ENCODE measurements around the gene ORC5. TPM values are rescaled to one million over a fixed set of nuclear protein-coding genes. Genes with fewer than 3 reads are reported as not detected.

The ORC5 gene
- total RNA-seq (10 to 100 TPM; 12.1 to 28.4 (median 19.0) TPM), polyA plus RNA-seq (1 to 10 TPM; 7.8 to 9.6 (median 9.3) TPM)
- long read RNA-seq, donor 1, partial matches to known transcripts = 0 of 4 reads
- long read RNA-seq, donor 1, other reads (novel, unspliced or antisense) = 0 of 4 reads
- long read RNA-seq, donor 2, transcript ORC5-201 (14 exons, 1,958 nt) = major isoform, 5 of 5 reads
- long read RNA-seq, donor 2, partial matches to known transcripts = 0 of 5 reads
- long read RNA-seq, donor 2, other reads (novel, unspliced or antisense) = 0 of 5 reads

DNA sequence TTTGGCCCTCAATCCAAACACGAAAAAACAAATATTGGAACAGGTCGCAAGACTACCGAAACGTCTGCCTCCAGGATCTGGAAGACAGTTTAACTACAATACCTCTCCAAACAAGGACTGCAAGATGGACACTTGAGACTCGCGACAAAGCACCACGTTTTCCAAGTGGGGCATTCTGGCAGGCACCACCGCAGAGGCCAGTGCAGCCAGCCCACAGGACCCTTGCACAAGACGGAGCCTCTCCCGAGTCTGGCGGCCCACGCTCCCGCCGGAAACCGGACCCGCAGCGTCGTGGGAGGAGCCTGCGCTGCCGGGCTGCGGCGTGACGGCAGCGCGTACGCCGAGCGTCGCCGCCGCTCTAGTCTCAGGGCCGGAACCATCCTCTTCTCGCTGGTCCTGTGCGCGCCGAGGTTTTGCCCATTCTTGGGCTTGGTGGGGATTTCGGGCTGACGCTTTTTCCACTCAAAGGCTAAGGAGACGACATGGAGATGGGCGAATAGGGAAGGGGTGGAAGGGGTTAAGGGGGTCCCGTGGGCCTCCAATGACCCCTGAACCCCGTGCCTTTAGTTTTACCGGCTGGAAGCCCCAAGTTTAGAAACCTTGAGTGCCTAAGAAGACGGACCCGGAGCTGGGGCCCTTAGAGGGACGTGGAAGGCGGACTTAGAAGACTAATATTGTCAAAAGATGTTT lies at the start of gene ORC5:
TSS of gene ORC5 (minus strand) at position 283 of the 690 bp plus-strand sequence. CDS start at position 174, 109 bp downstream.
- DNase-seq = peak; percentile 95
- intact Hi-C loops (cut with DNase I; ENCODE audit: low total_unique reads) = no loop called here
- TF ChIP-seq, protein P1, sequence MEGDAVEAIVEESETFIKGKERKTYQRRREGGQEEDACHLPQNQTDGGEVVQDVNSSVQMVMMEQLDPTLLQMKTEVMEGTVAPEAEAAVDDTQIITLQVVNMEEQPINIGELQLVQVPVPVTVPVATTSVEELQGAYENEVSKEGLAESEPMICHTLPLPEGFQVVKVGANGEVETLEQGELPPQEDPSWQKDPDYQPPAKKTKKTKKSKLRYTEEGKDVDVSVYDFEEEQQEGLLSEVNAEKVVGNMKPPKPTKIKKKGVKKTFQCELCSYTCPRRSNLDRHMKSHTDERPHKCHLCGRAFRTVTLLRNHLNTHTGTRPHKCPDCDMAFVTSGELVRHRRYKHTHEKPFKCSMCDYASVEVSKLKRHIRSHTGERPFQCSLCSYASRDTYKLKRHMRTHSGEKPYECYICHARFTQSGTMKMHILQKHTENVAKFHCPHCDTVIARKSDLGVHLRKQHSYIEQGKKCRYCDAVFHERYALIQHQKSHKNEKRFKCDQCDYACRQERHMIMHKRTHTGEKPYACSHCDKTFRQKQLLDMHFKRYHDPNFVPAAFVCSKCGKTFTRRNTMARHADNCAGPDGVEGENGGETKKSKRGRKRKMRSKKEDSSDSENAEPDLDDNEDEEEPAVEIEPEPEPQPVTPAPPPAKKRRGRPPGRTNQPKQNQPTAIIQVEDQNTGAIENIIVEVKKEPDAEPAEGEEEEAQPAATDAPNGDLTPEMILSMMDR (IDR thresholded peaks at IDR 0.05 in 8 of 11, conservative IDR thresholded peaks at IDR 0.05 in 3 of 11) = no peak
- peak; percentile 96 to 97 (median 96) for TF ChIP-seq POLR2AphosphoS5 (IDR thresholded peaks at IDR 0.05)
- TF ChIP-seq POLR2A (IDR thresholded peaks at IDR 0.05) = peak in 2 of 3 donors; percentile 22 to 67
- Histone ChIP-seq H3K4me1 (peaks cover 15 to 34% (median 23%) of the 10 kb centered on the region in 6 donors), H3K9me3 (no peaks in the 10 kb centered on the region), H3K36me3 (peaks cover 0 to 13% (median 6%) of the 10 kb centered on the region in 6 donors), H3K27me3 (replicated peaks in 1 of 7) (no peaks in the 10 kb centered on the region), H3K27ac (peak within 1 kb of the TSS; percentile 76 to 87 (median 84)), H3K4me3 (peak within 1 kb of the TSS; percentile 57 to 91 (median 78))
- WGBS, 5 donors = 0 to 2% (median 1%) methylated on average over 17 to 47 of the region's 47 CpGs

DNA sequence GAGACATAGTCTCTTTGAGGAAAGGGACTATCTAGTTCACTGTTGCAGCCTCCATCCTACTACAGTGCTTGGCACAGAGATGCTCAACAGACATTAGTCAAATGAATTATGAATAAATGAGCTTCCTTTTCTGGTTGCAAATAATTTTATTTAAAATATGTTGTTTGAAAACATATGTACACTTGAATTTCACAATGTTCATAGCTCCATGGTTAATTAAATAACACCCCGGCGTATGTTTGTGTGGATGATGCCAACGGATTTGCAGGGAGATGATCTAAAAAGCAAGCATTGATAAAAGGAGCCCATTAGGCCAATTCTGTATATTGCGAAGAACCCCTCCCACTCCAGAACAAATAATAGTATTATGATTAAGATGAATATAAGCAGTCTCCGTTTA lies 47.8 kb upstream of the ORC5 start:
- WGBS, 5 donors = 83 to 88% (median 87%) methylated on average over 5 of the region's 5 CpGs
- Histone ChIP-seq H3K27me3 (replicated peaks in 1 of 7) (peaks cover 0 to 16% (median 0%) of the 10 kb centered on the region in 7 donors), H3K4me3 (no peak overlapping the region), H3K4me1 (no peaks in the 10 kb centered on the region), H3K27ac (no peak overlapping the region), H3K36me3 (no peaks in the 10 kb centered on the region), H3K9me3 (no peaks in the 10 kb centered on the region)
- no peak for DNase-seq
- intact Hi-C loops (cut with DNase I; ENCODE audit: low total_unique reads) = no loop called here
- TF ChIP-seq POLR2AphosphoS5 (IDR thresholded peaks at IDR 0.05) = no peak
- TF ChIP-seq POLR2A (IDR thresholded peaks at IDR 0.05) = no peak
- TF ChIP-seq, protein P1 (IDR thresholded peaks at IDR 0.05 in 8 of 11, conservative IDR thresholded peaks at IDR 0.05 in 3 of 11) = no peak

DNA sequence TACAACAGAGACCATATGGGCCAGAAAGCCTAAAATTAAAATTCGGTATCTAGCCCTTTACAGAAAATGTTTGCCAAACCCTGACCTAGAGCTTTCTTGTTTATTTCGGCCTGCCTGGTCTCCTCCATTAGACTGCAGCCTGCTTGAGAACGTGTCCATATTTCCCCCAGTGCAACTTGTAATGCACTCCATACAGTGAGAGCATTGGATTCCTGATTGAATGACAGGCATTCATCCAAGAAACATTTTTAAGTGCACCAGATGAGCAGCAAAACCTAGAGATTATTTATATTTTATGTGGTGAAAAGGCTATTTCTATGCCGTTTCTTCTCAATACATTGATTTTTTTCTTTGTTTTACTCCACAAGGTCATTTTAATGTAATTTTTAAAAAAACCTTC lies 47.4 kb upstream of the ORC5 start:
- intact Hi-C loops (cut with DNase I; ENCODE audit: low total_unique reads) = no loop called here
- Histone ChIP-seq H3K27ac (no peak overlapping the region), H3K4me1 (no peaks in the 10 kb centered on the region), H3K9me3 (no peaks in the 10 kb centered on the region), H3K27me3 (replicated peaks in 1 of 7) (peaks cover 0 to 16% (median 0%) of the 10 kb centered on the region in 7 donors), H3K36me3 (no peaks in the 10 kb centered on the region), H3K4me3 (no peak overlapping the region)
- TF ChIP-seq, protein P1 (IDR thresholded peaks at IDR 0.05 in 8 of 11, conservative IDR thresholded peaks at IDR 0.05 in 3 of 11) = no peak
- TF ChIP-seq POLR2AphosphoS5 (IDR thresholded peaks at IDR 0.05) = no peak
- TF ChIP-seq POLR2A (IDR thresholded peaks at IDR 0.05) = no peak
- 71 to 91% (median 86%) methylated on average over 4 of the region's 4 CpGs for WGBS, 5 donors
- no peak for DNase-seq

DNA sequence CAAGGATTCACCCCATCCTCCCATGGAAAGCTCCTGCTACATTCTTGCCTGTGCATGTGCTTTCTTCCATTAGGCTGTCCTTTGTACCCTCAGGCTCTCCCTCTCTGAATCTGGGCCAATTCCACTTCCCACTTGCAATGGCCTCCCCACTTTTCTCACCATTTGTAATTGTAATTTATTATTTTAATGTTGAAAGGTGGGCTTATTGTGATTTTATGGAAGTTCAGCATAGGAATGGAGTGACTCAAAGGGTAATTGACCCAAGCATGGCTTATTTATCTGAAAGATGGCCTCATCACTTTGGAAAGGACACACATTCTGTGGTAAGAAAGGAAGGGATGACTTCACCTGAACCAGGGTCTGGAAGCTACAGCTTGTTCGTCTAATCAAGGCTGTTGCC lies 46.9 kb upstream of the ORC5 start:
- Histone ChIP-seq H3K9me3 (no peaks in the 10 kb centered on the region), H3K36me3 (no peaks in the 10 kb centered on the region), H3K27me3 (replicated peaks in 1 of 7) (peaks cover 0 to 16% (median 0%) of the 10 kb centered on the region in 7 donors), H3K4me3 (no peak overlapping the region), H3K4me1 (no peaks in the 10 kb centered on the region), H3K27ac (no peak overlapping the region)
- TF ChIP-seq POLR2A (IDR thresholded peaks at IDR 0.05) (no peak), POLR2AphosphoS5 (IDR thresholded peaks at IDR 0.05) (no peak)
- TF ChIP-seq, protein P1 (IDR thresholded peaks at IDR 0.05 in 8 of 11, conservative IDR thresholded peaks at IDR 0.05 in 3 of 11) = no peak
- DNase-seq = no peak
- WGBS, 5 donors = 76 to 89% (median 81%) methylated on average over 1 of the region's 1 CpG
- intact Hi-C loops (cut with DNase I; ENCODE audit: low total_unique reads) = no loop called here
